HPDE6-E6E7 (cell line): Measurements from ENCODE around the gene FASLG.
"Not testable (repeated sequence)": the region's sequence is repeated elsewhere in the genome, so short reads cannot be mapped to it uniquely, and the experiment has no call there.

Source experiments
- DNase-seq: peaks from one replicate; pipeline ENCODE4 v3.0.0; 2011; ENCODE audit warnings: missing footprints; ENCODE audit errors: extremely low spot score

The FASLG gene, protein sequence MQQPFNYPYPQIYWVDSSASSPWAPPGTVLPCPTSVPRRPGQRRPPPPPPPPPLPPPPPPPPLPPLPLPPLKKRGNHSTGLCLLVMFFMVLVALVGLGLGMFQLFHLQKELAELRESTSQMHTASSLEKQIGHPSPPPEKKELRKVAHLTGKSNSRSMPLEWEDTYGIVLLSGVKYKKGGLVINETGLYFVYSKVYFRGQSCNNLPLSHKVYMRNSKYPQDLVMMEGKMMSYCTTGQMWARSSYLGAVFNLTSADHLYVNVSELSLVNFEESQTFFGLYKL

DNA sequence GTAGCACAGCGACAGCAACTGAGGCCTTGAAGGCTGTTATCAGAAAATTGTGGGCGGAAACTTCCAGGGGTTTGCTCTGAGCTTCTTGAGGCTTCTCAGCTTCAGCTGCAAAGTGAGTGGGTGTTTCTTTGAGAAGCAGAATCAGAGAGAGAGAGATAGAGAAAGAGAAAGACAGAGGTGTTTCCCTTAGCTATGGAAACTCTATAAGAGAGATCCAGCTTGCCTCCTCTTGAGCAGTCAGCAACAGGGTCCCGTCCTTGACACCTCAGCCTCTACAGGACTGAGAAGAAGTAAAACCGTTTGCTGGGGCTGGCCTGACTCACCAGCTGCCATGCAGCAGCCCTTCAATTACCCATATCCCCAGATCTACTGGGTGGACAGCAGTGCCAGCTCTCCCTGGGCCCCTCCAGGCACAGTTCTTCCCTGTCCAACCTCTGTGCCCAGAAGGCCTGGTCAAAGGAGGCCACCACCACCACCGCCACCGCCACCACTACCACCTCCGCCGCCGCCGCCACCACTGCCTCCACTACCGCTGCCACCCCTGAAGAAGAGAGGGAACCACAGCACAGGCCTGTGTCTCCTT, at the start of gene FASLG:
Gene FASLG, plus strand, starts transcription at position 233 of the 583 bp plus-strand sequence. Its CDS starts 99 bp downstream, at position 332.
- DNase-seq, result no peak

DNA sequence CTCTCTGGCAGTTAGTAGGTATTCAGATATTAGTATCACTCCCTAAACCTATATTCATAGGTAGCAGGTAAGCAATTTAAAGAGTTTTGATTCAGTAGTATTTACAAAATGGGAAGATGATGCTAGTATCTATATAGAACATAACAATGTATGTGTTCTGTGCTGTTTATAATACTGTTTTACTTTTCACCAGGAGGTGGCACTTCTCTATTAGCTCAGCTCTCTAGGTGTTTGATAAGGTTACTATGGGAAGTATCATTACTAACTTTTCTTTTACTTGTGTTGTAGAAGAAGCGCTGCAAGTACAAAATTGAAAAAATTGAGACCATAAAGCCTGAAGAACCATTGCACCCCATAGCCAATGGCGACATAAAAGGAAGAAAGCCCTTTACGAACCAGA, 49.4 kb upstream of the FASLG start:
- DNase-seq, result no peak

DNA sequence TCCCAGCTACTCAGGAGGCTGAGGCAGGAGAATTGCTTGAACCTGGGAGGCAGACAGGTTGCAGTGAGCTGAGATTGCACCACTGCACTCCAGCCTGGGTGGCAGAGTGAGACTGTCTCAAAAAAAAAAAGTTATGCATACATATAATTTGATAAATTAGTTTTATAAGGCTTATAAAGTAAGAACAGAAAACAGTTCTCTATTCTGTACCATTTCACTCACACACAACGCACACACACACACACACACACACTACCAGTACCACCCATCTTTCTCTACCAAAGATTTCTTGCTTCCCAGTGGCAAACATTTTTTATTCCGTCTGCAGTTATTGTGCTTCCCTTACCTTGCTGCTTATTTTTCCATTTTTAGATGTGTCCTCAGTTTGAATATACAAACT, 46.4 kb upstream of the FASLG start:
- no peak for DNase-seq

DNA sequence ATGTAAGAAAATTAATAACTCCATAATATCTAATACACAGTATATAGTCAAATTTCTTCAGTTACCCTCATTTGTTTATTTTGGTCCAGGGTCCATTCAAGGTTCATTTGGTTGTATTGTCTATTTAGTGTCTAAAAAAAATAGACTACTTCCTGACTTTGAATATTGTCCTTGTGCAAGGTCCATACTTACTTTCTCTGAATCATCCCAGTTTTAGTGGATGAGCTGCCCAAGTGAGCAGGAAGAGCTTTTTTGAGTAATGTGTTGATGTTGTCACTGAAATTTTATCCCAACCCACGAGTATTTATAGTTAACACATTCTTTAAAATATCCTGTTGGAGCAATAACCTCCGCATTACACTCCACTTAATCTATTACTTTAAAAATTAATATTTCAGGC, 45.6 kb upstream of the FASLG start:
- DNase-seq, result no peak

DNA sequence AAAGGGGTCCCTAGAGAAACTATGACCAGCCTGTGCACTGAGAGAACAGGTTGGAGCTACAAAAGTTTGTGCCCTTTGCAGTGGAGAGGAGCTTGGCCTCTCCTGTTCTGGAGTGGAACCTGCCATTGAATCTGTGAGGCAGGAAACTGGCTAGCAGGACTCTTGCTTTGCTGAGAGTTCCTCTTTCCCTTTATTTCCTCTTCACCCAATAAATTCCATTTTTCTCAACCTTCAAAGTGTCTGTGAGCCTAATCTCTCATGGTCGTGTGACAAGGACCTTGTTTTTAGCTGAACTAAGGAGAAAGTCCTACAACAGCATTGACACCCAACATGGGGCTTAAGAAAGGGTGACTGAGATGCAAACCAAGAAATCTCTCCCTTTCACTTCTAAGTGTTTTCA, 42.7 kb upstream of the FASLG start:
- no peak for DNase-seq

DNA sequence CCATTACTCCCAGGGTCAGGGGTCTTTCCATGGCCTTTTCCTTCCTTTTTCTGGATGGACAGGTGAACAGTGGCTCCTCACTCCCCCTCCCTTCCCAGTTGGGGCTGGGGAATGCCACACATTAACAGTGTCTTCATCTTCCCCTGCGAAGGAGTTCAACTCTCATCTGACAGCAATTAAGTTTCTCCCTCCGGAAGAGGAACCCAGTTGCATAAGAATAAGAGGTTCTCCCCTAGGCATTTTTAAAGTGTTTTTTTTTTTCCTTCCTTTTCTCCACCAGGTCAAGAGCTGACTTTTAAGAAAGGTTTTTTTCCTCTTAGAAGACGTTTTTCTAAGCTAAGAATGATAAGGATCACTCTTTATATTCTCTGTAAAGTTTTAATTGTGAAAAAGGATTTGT, 42.3 kb upstream of the FASLG start:
- DNase-seq, result no peak

DNA sequence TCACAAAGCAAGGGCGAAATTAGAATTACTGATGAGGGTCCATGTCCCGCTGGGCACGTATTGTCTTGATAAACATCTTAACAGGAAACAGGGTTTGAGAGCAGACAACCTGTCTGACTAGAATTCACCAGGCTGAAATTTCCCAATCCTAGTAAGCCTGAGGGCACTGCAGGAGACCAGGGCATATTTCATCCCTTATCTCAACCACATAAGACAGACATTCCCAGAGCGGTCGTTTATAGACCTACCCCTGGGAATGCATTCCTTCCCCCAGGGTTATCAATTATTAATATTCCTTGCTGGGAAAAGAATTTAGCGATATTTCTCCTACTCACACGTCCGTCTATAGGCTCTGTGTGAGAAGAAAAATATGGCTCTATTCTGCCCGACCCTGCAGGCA, 38.3 kb upstream of the FASLG start:
- DNase-seq, result not testable (repeated sequence)

DNA sequence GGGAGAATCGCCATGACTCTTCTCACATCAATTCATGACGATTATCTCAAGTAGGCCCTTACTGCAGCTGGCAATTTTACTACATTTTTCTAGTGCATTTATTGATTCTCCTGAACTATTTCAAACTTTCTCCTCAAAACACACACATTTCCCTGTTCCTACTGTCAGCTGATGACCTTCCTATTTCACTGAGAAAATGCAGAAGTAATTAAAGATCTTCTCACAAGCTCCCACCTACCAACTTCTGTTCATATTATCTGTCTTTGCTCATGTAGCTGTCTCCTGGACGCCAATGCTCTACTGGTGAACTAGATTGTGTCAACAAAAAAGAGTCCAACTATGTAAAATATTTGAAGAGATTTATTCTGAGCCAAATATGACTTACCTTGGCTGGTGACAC, 36.4 kb upstream of the FASLG start:
- DNase-seq, result no peak

DNA sequence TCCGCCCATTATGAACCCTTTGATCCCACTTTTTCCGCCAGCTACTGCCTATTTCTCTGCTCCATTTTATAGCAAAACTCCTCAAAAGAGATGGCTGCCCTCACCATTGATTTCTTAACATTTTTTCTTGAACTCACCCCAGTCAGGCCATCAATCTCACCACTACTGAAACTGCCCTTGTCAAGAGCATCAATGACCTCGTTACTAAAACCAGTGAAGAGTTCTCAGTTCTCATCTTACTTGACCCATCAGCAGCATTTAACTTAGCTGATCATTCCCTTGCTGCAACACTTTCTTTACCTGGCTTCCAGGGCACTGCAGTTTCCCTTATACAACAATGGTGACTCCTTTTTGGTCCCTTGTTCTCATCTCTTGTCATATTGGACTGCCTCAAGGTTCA, 35.2 kb upstream of the FASLG start:
- no peak for DNase-seq

DNA sequence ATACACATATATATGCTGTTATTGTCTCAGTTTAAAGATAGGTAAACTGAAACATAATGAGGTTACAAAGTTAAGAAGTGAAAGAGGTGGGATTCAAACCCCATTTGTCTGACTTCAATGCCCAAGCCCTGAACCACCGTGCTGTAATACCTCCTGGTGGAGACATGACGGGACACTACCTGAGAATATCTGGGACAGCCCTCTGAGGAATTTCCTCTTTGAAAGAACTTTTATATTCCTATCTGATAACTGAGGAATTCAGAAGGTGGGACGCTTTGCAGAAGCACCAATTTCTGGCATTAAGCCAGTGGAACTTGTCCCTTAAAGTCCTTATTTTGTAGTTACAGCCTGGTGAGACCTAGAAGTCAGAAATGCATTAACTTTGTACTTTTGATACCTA, 32.1 kb upstream of the FASLG start:
- no peak for DNase-seq

DNA sequence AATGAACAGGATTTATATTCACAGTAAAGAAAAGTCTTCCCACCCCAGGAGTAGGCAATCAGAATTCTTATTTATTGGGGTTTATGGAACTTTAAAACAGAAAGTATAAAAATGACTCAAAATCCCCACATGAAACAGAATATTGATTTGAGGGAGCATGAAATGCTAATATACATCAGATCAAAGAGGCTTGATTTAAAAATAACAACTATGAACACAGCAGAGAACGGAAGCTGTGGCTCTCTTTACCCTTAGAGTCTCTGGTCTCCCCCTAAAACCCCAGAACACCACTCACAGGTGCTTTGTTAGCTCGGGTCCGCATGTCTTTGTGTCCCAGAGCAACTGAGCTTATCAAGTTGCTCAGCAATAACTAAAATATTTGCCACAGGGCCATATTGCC, 31.2 kb upstream of the FASLG start:
- no peak for DNase-seq

DNA sequence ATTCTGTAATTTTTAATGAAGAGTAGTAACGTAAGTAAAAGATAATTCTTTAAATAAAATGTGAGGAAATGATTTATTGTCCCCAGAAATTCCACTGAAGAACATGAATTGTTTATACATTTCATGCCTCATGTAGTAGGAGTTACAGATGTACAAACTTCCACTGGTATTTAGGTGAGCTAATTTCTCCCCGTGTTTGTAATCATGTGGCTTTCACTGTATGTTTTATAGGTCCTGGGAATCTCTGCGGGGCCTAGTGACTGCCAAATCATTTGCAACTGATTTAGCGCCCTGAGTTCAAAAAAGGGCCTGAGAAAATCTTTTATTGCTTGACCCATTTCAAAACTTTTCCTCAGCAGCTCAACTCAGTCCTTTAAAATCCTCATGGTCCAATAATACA, 30.5 kb upstream of the FASLG start:
- no peak for DNase-seq

DNA sequence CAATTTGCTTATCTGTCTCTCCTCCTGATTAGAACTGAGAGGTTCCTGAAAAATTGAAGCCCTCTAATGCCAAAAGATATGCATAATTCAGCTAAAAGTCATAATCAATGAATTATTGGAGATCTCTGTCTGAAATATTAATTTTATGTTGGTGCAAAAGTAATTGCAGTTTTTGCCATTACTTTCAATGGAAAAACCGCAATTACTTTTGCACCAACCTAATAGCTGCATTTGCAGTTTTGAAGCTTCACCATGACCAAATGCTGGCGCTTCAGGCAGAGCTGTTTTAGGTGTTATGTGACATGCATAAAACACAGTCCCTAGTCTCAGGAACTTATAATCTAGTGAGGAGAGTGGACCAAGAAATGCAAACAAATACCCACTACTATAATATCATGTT, 29.7 kb upstream of the FASLG start:
- DNase-seq, result no peak

DNA sequence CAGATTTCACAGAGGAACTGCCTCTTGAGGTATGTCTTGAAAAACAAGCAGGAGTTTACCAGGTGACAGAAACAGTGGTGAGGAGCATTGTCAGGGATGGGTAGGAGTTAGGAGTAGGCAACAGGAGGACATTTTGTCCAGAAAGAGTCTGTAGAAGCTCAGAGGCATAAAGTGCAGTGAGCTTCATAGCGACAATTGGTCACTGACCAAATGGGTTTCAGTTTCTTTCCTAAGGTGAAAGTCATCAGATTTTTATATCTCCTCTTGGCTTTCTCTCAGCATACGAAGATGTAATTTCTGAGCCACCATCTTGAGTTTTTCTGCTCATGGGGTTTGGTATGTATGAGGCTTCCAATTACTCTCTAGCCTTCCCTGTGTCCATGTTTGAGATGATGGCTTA, 29.3 kb upstream of the FASLG start:
- DNase-seq, result no peak

DNA sequence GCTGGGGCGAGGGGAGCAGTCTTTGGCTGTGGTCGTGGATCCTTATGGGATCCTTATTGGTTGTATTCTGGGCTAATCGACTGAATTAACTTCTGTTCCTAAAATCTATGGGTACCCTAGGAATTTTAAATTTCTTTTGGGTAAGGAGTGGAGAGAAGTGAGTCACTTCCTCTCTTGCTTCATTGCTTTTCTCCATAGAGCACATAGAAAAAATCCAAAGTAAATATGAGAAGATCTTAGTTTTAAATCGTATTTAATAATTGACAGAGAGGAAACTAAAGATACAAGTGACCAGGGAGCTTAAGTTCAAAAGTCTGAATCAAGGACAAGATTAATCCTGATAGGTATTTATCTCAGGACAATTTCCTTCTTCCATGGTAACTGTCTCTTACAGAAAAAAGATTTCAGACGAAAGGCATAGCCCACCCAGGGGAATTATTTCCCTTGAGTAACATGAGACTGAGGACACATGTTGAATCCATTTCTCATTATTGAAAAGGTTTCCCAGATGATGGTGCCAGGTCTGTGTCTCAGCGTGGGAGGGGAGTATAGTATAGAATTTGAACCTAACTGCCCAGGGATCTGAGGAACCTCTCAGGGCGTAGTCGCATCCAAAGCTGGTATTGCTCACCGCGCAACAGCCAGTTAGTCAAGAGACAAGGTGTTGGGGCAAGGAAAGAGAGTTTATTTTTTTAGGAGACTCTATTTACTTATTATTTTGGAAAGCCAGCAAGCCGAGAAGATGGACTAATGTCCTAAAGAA, 28.7 kb upstream of the FASLG start:
- no peak for DNase-seq

DNA sequence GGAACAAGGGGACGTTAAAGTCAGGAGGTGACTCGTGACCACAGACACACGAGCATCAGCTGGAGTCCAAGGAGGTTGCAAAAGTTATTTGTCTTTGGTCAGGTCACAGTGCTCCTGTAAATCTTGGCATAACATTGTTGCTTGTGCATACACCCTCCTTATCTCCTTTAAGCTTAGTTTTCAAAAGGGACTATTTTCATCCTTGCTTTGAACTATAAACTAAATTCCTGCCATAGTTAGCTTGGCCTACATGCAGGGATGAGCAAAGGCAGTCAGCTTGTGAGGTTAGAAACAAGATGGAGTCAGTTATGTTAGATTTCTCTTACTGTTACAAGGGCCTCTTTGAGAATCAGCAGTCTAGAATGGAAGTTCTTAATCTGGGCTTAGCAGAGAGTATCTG, 28.0 kb upstream of the FASLG start:
- no peak for DNase-seq

DNA sequence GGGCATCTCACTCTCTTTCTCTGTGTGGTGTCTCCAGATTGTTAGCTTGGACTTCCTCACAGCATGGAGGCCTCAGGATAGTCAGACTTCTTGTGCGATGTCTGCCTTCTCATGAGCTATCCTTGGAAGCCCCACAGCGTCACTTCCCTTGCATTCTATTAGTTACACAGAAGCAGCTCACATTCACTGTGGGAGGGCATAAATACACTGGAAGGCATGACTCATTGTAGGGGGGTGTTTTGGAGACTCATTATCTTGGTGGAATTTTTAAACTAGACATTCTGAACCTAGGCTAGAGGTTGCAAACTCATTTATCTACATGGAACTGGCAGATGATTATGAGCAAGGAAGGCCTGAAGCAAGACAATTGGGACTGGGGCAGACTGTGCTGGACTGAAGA, 21.4 kb upstream of the FASLG start:
- DNase-seq, result no peak

DNA sequence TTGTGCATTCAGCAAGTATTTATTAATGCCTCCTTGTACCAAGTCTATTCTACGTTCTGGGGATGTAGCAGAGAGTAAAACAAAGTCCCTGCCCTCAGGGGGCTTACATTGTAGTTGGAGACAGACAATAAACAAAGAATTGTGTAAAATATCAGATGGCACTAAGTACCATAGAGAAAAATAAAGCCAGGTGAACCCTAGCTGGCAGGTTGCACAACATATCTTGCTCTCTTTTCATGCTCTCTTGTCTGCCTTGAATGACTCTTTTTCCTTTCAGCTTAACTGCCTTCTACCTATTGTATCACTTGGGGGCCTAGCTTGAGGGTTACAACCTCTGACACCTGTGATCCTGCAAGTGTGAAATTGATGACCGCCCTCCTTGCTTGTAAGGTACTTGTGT, 20.7 kb upstream of the FASLG start:
- DNase-seq, result no peak

DNA sequence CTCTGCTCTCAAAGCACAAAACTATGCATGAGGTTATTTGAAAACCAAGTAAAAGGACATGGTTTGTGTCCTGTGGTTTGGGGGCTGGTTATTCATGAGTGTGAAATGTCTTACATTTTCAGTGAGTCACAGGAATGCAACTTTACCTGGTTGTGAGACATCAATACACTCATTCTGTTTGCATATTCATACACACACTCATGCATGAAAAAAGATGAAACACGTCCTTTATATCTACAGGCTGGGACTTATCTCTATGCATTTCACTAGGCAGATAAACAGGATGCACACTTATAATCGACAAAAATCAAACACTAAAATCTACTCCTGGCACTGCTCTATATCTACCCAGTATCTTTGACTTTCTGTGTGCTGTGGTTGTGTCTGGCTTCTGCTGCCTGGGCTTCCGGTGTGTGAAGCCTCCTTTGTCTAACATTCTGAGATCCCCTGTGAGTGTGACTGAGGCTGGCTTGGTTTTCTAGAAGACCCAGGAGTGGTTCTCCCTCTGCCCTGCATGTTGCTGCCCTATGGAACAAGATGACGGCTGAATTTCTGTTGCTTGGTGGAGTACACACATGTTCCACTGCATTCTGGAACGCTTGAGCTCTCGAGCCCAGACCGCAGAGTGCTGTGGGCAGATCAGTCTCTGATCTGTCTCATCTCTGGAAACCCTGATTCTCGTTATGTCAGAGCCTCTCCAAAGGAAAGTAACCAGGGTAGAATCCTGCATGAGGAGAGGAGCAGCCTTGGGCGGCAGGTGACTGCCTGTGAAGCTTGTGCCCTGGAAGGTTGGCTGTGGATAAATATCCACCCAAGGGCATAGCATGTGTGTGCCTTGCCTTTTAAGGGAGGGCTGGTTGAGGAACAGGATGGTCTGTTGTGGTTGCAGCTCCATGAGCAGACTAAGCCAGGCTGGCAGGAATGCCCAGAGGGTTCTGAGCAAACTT, 19.7 kb upstream of the FASLG start:
- peak; percentile 79 for DNase-seq

DNA sequence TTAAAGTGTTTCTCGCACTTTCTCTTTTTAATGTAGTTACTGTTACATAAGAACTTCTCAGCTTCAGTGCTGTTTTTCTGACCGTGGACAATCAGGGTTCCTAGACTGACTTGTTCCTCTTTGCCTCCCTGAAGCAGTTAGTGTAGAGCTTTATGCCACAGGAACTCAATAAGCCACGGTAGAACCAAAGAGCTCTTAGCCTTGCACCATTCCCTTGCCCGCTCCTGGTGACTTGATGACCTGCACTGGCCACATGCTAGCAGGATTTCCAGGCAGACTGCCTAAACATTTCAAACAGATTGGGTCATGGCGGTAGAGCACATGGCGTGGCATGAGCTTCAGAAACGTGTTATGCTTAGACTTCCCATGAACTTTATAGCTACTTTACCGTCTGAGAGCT, 18.8 kb upstream of the FASLG start:
- no peak for DNase-seq

DNA sequence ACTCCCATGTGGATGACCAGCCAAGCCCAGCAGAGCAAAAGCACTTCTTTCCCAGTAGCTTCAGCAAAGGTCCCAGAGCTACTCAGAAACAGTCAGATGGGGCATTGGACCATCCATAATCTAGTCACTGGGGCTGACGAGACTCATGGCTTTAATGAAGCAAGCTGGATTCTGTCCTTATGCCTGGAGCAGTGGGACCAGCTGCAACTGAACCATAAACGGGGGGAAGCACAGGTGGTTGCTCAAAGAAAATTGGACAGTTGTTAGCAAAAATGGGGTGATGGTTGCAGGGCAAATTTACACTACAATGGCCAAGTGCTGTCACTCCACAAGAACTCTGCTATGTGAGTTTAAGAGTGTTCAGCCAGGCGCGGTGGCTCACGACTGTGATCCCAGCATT, 17.4 kb upstream of the FASLG start:
- no peak for DNase-seq

DNA sequence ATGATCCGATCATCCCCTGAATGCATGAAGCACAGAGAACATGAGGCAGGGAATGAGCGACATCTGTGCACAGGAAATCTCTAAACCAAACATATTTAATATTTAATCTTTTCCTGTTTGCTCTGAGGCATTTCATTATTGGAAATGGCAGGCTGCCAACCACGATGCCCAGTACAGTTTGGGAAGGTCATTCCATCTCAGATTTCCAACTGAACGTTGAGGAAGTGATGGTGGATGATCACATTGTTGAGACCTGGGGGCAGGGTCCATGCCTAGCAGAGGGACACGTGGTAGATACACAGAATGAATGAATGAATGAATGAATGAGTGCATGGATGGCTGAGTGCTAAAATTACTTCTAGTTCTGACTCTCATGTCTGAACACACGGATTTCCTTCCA, 15.9 kb upstream of the FASLG start:
- DNase-seq, result no peak
